HG03457 (cell line): ENCODE data around the gene HOXC9.

Source experiments
- ATAC-seq: cut with Tn5 transposase; IDR thresholded peaks from one replicate; pipeline ENCODE4 v1.9.1; 2021; ENCODE audit warnings: moderate number of reproducible peaks; ENCODE audit not compliant: unreplicated experiment

HOXC9 gene

GRCh38 chr12:54011665-54012532 is 11.9 kb downstream of the HOXC9 start:
- no peak for ATAC-seq

- no peak for ATAC-seq
Measured at GRCh38 chr12:54012631-54013409, 12.9 kb downstream of the HOXC9 start.

- ATAC-seq = no peak
Measured at GRCh38 chr12:54014377-54015017, 14.5 kb downstream of the HOXC9 start.

GRCh38 chr12:54015018-54015931 is 15.3 kb downstream of the HOXC9 start:
- ATAC-seq = no peak

- ATAC-seq = no peak
Measured at GRCh38 chr12:54016051-54016450, 16.1 kb downstream of the HOXC9 start.

GRCh38 chr12:54016478-54016964 is 16.6 kb downstream of the HOXC9 start:
- ATAC-seq = no peak

GRCh38 chr12:54017027-54017788 is 17.2 kb downstream of the HOXC9 start:
- ATAC-seq = peak; percentile 16

GRCh38 chr12:54017878-54018467 is 18.0 kb downstream of the HOXC9 start:
- ATAC-seq = peak; percentile 41

- no peak for ATAC-seq
Measured at GRCh38 chr12:54018468-54018984, 18.6 kb downstream of the HOXC9 start.

GRCh38 chr12:54019091-54019811 is 19.3 kb downstream of the HOXC9 start:
- no peak for ATAC-seq

- ATAC-seq = no peak
Measured at GRCh38 chr12:54019924-54020590, 20.1 kb downstream of the HOXC9 start.

GRCh38 chr12:54020591-54021405 is 20.8 kb downstream of the HOXC9 start:
- no peak for ATAC-seq

- ATAC-seq = no peak
Measured at GRCh38 chr12:54021432-54022013, 21.6 kb downstream of the HOXC9 start.

- ATAC-seq = no peak
Measured at GRCh38 chr12:54022960-54023884, 23.3 kb downstream of the HOXC9 start.

GRCh38 chr12:54024127-54024526 is 24.2 kb downstream of the HOXC9 start:
- no peak for ATAC-seq
